ENCODE results near the gene EFCAB7.

DNA sequence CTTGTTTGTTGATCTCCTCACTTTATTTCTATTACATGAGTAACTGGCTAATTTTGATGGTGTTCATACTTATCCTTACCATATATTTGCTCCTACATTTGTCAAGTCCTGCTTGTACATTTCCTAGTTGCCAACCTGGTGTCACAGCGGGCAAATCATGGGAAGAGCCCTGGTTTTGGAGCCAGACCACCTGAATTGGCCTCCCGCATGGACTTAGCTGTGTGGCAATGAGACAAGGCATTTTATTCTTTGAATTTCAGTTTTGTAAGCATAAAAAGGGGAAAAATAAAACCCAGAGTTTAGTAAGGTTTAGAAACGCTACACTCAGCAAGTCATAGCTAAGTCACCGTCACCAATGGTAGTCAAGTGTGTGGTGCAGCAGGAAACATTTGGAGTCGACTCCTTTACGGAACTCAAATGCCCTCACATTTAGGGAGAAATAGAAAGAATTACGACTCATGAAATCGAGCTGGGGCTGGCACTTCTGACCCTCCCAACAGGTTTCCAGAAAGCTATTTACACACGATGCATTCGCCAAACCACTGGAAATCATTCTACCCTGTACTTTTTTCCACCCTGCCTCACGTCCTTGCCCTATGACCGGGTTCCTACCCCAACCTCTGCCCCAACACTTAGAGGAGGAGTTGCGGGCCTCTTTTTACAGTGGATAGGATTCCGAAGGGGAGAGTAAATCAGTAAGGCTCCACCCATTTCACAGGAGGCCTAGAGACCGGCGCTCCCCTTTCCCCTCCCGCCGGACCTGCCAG is 69.4 kb downstream of the EFCAB7 start:
- TF ChIP-seq, protein P1, sequence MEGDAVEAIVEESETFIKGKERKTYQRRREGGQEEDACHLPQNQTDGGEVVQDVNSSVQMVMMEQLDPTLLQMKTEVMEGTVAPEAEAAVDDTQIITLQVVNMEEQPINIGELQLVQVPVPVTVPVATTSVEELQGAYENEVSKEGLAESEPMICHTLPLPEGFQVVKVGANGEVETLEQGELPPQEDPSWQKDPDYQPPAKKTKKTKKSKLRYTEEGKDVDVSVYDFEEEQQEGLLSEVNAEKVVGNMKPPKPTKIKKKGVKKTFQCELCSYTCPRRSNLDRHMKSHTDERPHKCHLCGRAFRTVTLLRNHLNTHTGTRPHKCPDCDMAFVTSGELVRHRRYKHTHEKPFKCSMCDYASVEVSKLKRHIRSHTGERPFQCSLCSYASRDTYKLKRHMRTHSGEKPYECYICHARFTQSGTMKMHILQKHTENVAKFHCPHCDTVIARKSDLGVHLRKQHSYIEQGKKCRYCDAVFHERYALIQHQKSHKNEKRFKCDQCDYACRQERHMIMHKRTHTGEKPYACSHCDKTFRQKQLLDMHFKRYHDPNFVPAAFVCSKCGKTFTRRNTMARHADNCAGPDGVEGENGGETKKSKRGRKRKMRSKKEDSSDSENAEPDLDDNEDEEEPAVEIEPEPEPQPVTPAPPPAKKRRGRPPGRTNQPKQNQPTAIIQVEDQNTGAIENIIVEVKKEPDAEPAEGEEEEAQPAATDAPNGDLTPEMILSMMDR (IDR thresholded peaks at IDR 0.05; ENCODE audit: insufficient read depth, low read depth, low read length), result no peak
- no peak for TF ChIP-seq EZH2 (IDR thresholded peaks at IDR 0.05; ENCODE audit: insufficient read depth, low read length)

All from astrocyte (in vitro differentiated cells and primary cell).